Muscle layer of duodenum (tissue), 2 donors: ENCODE results near the gene ANKRD36.
"Not testable (repeated sequence)": the region's sequence is repeated elsewhere in the genome, so short reads cannot be mapped to it uniquely, and the experiment has no call there.

Experiments
- H3K27ac ChIP-seq: one replicate; pipeline ENCODE4 v1.7.0; 2013; ENCODE audit warnings: mild to moderate bottlenecking, low read length
- H3K27me3 ChIP-seq: one replicate; pipeline ENCODE4 v1.7.0; 2013; ENCODE audit warnings: low read depth, mild to moderate bottlenecking, control low read depth, low read length
- H3K36me3 ChIP-seq, 2 donors: one replicate each; pipeline ENCODE4 v1.7.0; 2013; ENCODE audit warnings: low read length in 2 of 2, control low read depth in 1 of 2, mild to moderate bottlenecking in 1 of 2; ENCODE audit not compliant: insufficient read depth in 2 of 2, control insufficient read depth in 1 of 2
- H3K4me1 ChIP-seq, 2 donors: one replicate each; pipeline ENCODE4 v1.7.0; 2013; ENCODE audit warnings: low read length in 2 of 2, mild to moderate bottlenecking in 2 of 2, control low read depth in 1 of 2, moderate library complexity in 1 of 2; ENCODE audit not compliant: insufficient read depth in 2 of 2, control insufficient read depth in 1 of 2
- H3K4me3 ChIP-seq, 2 donors: one replicate each; pipeline ENCODE4 v1.7.0; 2013; ENCODE audit warnings: low read length in 2 of 2, low read depth in 1 of 2, mild to moderate bottlenecking in 1 of 2
- H3K9me3 ChIP-seq, 2 donors: one replicate each; pipeline ENCODE4 v1.7.0; 2013; ENCODE audit warnings: low read length in 2 of 2, control low read depth in 1 of 2, mild to moderate bottlenecking in 1 of 2; ENCODE audit not compliant: control insufficient read depth in 1 of 2
- donor health status: healthy.

Gene ANKRD36

DNA sequence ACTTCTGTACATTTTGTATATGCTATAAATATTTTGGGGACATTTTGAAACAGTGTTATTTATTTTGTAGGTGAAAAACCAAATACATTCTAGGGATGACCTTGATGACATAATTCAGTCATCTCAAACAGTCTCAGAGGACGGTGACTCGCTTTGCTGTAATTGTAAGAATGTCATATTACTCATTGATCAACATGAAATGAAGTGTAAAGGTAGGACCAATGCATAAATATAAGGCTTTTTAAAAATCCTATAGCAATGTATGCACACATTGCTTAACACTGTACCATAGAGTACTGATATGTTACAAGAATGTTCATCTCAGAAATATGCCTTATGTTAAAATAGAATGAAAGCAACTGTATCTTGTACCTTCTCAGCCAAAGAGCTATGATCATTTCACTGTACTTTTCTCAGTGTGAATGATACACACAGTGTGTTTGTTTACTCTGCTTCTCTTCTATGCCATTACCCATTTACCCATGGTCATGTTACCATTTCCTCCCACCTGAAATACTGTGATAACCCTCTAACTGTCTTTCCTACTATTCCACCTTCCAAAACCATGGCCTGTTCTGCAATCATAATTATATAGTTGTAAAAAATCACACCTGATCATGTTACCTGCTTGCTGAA lies 120.8 kb downstream of the ANKRD36 start:
- not testable (repeated sequence) for H3K4me3 ChIP-seq, H3K27me3 ChIP-seq, H3K4me1 ChIP-seq, H3K9me3 ChIP-seq, H3K27ac ChIP-seq, H3K36me3 ChIP-seq

DNA sequence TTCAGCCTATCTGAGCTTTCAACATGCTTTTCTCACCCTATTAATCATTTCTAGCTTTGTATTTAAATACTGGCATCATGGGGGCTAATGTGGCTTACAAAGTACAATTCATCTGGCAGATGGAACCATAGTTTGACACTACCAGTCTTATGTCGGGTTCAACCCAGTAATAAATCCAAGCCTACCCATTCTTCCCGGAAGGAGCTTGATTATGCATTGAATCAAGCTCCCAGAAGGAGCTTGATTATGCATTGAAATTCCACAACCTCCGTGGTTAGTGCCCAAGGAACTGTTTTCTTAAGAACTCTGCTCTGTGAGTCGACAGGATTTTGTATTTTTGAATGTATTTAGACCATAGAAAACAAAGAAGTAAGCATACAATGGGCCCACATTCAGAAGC lies 148.2 kb downstream of the ANKRD36 start:
- H3K4me3 ChIP-seq, H3K27me3 ChIP-seq, H3K36me3 ChIP-seq, H3K4me1 ChIP-seq, H3K9me3 ChIP-seq, H3K27ac ChIP-seq: not testable (repeated sequence)

DNA sequence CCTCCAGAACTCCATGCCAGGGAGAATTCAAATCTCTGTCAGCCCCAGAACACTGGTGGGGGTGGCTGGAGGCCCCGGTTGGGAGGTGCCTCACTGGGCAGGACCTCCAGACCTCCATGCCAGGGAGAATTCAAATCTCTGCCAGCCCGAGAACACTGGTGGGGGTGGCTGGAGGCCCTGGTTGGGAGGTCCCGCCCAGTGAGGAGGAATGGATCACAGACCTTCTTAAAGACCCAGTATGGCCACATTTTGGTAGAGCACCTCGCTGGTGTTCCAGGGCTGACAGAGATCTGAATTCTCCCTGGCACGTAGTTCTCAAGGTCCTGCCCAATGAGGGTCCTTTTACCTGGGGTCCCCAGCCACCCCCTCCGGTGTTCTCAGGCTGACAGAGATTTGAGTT lies 153.5 kb downstream of the ANKRD36 start:
- not testable (repeated sequence) for H3K4me1 ChIP-seq, H3K27me3 ChIP-seq, H3K36me3 ChIP-seq, H3K4me3 ChIP-seq, H3K27ac ChIP-seq, H3K9me3 ChIP-seq

DNA sequence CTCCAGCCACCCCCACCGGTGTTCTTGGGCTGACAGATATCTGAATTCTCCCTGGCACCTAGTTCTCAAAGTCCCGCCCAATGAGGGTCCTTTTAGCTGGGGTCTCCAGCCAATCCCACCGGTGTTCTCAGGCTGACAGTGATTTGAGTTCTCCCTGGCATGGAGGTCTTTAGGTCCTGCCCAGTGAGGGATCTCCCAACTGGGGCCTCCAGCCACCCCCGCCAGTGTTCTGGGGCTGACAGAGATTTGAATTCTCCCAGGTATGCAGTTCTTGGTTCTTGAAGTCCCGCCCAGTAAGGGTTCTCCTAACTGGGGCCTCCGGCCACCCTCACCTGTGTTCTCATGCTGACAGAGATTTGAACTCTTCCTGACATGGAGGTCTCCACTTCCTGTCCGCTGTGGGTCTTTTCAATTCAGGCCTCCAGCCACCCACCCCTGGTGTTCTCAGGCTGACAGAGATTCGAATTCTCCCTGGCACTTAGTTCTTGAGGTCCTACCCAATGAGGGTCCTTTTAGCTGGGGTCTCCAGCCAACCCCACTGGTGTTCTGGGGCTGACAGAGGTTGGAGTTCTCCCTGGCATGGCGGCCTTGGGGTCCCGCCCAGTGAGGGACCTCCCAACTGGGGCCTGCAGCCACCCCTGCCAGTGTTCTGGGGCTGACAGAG lies 154.6 kb downstream of the ANKRD36 start:
- no peak overlapping the region for H3K27ac ChIP-seq
- H3K9me3 ChIP-seq, result no peaks in the 10 kb centered on the region
- H3K4me1 ChIP-seq, result no peaks in the 10 kb centered on the region
- H3K27me3 ChIP-seq, result no peaks in the 10 kb centered on the region
- no peaks in the 10 kb centered on the region for H3K36me3 ChIP-seq
- H3K4me3 ChIP-seq, result no peak overlapping the region

DNA sequence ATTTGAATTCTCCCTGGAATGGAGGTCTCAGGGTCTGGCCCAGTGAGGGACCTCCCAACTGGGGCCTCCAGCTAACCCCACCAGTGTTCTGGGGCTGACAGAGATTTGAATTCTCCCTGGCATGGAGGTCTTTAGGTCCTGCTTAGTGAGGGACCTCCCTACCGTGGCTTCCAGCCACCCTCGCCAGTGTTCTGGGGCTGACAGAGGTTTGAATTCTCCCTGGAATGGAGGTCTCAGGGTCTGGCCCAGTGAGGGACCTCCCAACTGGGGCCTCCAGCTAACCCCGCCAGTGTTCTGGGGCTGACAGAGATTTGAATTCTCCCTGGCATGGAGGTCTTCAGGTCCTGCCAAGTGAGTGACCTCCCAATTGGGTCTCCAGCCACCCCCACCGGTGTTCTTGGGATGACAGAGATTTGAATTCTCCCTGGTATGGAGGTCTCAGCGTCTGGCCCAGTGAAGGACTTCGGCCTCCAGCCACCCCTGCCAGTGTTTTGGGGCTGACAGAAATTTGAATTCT lies 155.2 kb downstream of the ANKRD36 start:
- H3K4me3 ChIP-seq, H3K9me3 ChIP-seq, H3K27ac ChIP-seq, H3K27me3 ChIP-seq, H3K4me1 ChIP-seq, H3K36me3 ChIP-seq: not testable (repeated sequence)

DNA sequence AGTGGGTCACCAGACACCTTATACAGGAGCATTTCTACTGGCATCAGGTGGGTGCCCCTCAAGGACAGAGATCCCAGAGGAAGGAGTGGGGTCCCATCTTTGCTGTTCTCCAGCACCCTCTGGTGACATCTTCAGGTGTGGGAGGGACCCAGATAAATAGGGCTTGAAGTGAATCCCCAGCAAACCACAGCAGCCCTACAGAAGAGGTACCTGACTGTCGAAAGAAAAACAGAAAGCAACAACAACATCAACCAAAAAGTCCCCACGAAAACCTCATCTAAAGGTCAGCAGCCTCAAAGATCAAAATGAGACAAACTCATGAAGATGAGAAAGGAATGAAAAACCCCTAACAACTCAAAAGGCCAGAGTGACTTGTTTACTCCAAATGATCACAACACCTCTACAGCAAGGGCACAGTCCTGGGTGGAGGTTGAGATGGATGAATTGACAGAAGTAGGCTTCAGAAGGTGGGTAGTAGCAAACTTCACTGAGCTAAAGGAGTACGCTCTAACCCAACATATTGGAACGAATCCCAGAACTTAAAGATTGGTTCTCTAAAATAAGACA lies 163.4 kb downstream of the ANKRD36 start:
- not testable (repeated sequence) for H3K27me3 ChIP-seq, H3K4me1 ChIP-seq, H3K27ac ChIP-seq, H3K9me3 ChIP-seq, H3K36me3 ChIP-seq, H3K4me3 ChIP-seq

DNA sequence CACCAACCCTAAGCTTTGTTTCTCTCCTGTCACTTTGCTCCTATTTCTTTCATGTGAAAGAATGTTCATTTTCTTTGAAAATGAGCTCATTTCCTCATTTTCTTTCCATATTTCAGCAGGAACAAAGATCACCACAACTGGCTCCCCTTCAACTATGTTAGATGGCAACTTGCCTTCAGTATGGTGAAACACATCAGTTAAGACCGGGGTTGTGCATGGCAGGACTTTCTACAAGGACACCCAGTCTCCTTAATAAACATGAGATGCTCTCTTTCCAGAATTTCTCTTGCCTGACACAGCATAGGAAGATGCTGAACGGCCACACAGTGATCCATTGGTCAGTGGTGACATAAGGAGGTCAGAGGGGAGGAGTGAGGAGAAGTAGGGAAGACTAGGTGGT lies 172.2 kb downstream of the ANKRD36 start:
- not testable (repeated sequence) for H3K4me3 ChIP-seq, H3K9me3 ChIP-seq, H3K27ac ChIP-seq, H3K27me3 ChIP-seq, H3K36me3 ChIP-seq, H3K4me1 ChIP-seq

DNA sequence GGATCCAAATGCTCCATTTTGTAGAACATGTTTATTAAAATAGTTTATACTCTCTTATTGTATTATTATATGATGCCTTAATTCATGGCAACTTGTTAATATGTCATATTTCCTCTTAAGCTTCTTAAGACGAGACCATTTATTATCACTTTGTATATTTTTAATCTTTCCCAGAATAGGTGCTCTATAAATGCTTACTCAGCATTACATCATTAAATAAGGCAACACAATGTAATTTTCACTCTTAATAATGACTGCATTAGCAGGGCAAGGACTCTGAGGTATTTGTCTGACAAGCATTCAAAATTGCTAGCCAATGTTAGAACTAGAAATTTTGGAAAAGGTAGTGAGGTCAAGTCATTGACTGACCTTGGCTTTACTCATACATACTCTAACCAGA lies 180.7 kb downstream of the ANKRD36 start:
- not testable (repeated sequence) for H3K36me3 ChIP-seq, H3K9me3 ChIP-seq, H3K27me3 ChIP-seq, H3K4me3 ChIP-seq, H3K4me1 ChIP-seq, H3K27ac ChIP-seq
